ENCODE measurements around the gene SLC6A11.

Gene SLC6A11

DNA sequence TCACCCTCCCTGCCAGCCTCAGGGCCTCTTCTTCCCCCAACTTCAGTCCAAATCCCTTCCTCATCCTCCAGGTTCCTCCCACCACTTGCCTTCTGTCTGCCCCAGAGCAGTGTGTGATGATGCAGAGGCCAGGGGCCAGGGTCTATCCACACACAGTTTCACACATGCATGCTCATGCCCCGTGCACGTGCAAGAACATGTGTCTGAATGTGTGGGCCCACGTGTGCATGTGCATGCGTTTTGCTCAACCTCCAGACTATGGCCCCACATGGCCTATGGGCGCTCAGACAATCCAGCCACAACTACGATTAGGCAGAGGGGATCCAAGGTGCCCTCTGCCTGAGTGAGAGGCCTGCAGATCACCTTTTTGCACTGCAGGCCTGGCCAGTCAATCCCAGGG lies 144.2 kb downstream of the SLC6A11 start:
- DNase-seq (ENCODE audit: low read depth): no peak
- TF ChIP-seq, protein P1, sequence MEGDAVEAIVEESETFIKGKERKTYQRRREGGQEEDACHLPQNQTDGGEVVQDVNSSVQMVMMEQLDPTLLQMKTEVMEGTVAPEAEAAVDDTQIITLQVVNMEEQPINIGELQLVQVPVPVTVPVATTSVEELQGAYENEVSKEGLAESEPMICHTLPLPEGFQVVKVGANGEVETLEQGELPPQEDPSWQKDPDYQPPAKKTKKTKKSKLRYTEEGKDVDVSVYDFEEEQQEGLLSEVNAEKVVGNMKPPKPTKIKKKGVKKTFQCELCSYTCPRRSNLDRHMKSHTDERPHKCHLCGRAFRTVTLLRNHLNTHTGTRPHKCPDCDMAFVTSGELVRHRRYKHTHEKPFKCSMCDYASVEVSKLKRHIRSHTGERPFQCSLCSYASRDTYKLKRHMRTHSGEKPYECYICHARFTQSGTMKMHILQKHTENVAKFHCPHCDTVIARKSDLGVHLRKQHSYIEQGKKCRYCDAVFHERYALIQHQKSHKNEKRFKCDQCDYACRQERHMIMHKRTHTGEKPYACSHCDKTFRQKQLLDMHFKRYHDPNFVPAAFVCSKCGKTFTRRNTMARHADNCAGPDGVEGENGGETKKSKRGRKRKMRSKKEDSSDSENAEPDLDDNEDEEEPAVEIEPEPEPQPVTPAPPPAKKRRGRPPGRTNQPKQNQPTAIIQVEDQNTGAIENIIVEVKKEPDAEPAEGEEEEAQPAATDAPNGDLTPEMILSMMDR (IDR thresholded peaks at IDR 0.05; ENCODE audit: control insufficient read depth, extremely low read depth, insufficient read depth): no peak
- no peak overlapping the region for H3K4me3 ChIP-seq (ENCODE audit: low read depth, low read length)

DNA sequence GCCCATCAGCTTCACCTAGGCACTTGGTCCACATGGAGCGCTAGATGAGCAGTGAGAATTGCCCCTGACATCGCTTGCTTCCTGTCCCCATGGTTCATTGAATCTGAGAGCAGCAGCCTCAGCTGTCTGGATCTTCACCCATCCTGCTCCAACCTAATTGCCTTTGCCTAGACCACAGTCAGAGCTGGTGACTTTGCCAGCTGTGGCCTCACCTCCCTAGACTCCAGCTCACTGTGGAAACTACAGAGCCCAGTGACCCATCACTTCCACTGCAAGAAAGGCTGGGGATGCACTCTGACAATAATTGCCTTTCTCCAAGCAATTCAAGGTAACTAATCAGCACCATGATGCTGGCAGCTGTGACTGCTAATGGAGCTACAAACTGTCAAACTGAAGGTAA lies 145.9 kb downstream of the SLC6A11 start:
- no peak overlapping the region for H3K4me3 ChIP-seq (ENCODE audit: low read depth, low read length)
- no peak for DNase-seq (ENCODE audit: low read depth)
- TF ChIP-seq, protein P1 (IDR thresholded peaks at IDR 0.05; ENCODE audit: control insufficient read depth, extremely low read depth, insufficient read depth): no peak

DNA sequence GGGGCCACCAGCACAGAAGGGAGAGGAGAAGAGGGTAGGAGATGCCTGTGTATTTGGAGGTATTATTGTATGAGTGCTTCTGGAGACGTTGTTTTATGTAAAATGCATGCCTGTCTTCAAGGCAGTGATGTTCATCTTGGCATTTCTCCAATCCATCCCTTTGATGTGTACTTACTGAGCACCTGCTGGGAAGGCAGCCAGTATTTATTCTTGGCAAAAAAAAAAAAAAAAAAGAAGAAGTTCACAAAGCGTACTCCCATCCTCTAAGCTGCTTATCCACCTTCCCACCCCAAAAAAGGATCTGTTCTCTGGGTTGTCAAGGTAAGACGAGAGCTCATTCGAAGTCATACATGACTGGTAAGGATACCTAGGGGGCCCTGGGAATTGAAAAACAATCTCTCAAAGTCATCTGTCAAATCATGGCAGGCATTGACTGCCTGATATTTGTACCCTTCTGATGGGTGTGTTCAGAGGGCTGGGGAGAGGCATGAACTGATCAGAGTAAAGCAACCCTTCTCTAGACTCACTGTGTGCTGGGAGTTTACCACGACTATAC lies 146.5 kb downstream of the SLC6A11 start:
- TF ChIP-seq, protein P1 (IDR thresholded peaks at IDR 0.05; ENCODE audit: control insufficient read depth, extremely low read depth, insufficient read depth): no peak
- peak; percentile 80 for DNase-seq (ENCODE audit: low read depth)
- H3K4me3 ChIP-seq (ENCODE audit: low read depth, low read length): no peak overlapping the region

DNA sequence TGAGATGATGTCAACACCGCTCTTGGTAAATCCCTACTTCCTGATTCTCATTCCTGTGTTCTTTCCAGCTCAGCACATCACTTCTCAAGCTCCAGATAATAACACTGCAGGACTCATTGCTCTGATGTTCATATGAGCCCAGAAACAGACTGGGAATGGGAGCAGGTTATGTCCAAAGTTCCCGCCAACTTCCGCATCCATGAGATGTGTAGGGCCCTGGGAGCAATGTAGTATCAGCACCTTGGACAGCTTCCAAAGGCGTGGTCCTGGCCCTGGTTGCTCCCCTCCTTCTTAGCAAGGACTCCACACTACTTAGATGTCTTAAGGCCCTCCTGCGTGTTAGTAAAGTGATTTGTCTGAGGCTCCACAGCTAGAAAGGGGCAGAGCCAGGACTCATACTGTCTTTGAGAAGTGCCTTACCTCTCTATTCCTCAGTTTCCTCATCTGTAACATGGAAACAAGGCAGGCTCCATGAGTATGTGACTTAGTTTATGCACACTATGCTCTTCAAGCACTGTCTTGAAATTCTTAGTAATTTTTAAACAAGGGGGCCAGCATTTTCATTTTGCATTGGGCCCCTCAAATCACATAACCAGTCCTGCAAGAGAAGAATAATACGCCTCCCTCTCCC lies 148.6 kb downstream of the SLC6A11 start:
- TF ChIP-seq, protein P1 (IDR thresholded peaks at IDR 0.05; ENCODE audit: control insufficient read depth, extremely low read depth, insufficient read depth): no peak
- H3K4me3 ChIP-seq (ENCODE audit: low read depth, low read length): no peak overlapping the region
- DNase-seq (ENCODE audit: low read depth): no peak

DNA sequence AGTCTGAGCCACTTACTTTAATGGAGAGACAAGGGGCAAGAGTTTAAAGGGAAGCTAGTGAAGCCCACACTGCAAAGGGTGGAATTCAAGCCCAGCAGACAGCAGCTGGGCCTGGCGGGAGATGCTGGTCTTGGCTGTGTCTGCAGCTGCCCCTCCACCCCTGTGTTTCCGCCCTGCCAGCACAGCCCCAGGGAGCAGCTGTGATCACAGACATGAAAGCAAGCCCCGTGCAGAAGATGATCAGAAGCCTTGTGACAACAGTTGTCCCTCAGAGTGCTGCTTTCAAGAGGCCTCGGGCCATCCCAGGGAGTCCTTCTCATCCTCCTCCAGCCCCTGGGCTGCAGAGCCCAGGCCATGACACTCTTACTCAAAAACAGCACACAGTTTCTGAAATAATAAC lies 152.4 kb downstream of the SLC6A11 start:
- H3K4me3 ChIP-seq (ENCODE audit: low read depth, low read length): no peak overlapping the region
- TF ChIP-seq, protein P1 (IDR thresholded peaks at IDR 0.05; ENCODE audit: control insufficient read depth, extremely low read depth, insufficient read depth): no peak
- DNase-seq (ENCODE audit: low read depth): no peak

DNA sequence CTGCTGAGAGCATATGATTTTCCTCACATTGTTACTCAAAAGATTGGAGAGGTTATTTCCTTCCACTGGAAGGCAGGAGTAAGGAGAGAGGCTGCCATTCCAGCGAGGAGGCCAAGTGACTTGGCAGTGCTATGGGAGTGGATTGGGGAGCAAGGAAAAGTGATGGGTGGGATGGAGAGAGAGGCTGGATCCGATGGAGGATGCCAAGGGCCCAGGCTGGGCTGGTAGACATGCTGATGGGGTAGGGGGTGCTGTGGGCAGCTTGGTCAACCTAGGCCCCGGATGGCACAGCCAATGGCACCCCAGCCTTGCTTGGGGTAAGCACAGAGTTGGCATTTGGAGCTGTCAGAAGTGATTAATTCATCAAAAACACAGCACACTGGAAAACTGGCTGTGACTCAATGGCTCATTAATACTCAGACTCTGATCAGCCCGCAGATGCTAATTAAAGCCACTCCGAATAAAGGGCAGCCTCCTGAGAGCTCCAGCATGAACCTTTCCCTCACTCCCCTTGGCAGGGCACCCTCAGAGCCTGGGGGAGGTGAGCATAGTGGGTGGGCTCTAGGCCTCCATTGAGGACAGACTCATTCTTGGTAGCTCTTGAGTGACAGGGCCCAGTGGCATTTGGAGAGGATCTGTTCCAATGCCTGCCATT lies 154.4 kb downstream of the SLC6A11 start:
- TF ChIP-seq, protein P1 (IDR thresholded peaks at IDR 0.05; ENCODE audit: control insufficient read depth, extremely low read depth, insufficient read depth): no peak
- H3K4me3 ChIP-seq (ENCODE audit: low read depth, low read length): no peak overlapping the region
- DNase-seq (ENCODE audit: low read depth): no peak
